HG03342 (cell line): ENCODE results near the gene AOAH.
"Not testable (repeated sequence)": the region's sequence is repeated elsewhere in the genome, so short reads cannot be mapped to it uniquely, and the experiment has no call there.

ENCODE experiments used
- ATAC-seq: cut with Tn5 transposase; IDR thresholded peaks from one replicate; pipeline ENCODE4 v1.9.1; 2021; ENCODE audit warnings: mild to moderate bottlenecking, moderate library complexity; ENCODE audit not compliant: unreplicated experiment

Gene AOAH

DNA sequence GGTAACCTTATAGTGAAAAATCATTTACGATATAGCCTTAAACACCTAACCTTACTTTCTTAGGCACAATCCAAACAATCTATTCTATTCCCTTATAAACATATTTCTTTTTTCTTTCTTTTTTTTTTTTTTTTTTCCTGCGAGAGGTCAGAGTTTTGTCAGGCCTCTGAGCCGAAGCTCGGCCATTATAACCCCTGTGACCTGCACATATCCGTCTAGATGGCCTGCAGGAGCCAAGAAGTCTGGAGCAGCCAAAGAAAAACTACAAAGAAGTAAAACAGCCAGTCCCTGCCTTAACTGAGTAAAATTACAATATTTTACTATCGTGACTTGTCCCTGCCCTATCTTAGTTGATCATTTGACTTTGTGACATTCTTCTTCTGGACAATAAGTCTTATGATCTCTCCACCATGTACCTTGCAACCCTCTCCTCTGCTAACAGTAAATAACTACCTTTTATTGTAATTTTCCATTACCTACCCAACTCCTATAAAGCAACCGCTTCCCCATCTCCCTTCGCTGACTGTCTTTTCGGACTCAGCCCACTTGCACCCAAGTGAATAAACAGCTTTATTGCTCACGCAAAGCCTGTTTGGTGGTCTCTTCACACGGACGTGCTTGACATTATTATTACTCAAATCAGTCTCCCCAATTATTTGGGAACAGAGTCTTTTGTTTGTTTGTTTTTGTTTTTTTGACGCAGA is 64.5 kb downstream of the AOAH start:
- ATAC-seq, result no peak

DNA sequence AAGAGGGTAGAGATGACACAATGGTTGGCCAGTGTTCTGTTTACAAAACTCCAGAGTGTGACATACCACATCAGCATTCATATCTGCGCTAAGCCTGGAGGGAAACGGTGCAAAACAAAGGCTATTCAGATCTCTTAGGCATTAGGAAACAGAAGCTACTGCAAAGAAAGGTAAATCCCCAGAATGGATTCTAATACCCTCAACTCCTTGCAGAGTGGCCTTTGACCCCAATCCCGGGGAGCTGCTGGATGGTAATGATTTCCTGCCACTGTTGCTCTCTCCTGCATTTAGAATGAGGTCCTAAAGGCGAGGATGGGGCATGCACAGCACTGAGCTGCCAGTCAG is 65.2 kb downstream of the AOAH start:
- no peak for ATAC-seq

DNA sequence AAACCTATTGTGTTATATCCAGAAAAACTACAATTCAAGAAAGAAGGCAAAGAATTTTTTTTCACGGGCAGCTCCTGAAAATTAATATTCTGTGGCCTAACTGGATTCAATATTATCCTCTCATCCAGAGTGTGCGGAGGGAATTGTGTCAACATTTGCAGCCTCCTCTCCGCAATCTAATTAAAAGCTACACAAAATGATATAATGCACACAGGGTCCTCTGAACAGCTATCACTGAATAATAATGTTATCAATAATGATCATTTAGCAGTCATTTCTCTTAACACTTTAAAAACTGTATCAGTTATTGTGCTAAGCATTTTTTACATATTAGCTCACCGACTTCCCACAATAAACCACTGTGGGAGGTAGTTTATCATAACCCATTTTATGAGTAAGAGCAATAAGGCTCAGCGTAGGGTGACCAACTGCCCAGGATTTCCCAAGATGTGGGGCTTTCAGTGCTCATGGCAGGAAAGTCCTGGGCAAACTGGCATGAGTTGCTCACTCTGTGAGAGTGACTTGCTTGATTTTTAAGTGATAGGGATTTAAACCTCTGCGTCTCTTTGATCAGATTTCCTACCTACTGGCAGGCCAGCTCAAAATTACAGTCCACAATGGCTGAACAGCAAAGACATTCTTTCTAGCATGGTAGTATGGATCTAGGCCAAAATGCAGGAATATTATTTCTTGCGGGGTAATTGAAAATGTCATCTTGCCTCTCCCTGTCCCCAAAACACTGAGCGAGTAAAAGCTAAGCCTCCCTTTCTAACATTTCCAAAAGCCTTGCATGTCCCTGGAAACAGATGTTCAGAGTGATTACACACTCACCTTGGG is 65.7 kb downstream of the AOAH start:
- no peak for ATAC-seq

- no peak for ATAC-seq
These were observed 67.1 kb downstream of the AOAH start for GRCh38 chr7:36657036-36657660.

DNA sequence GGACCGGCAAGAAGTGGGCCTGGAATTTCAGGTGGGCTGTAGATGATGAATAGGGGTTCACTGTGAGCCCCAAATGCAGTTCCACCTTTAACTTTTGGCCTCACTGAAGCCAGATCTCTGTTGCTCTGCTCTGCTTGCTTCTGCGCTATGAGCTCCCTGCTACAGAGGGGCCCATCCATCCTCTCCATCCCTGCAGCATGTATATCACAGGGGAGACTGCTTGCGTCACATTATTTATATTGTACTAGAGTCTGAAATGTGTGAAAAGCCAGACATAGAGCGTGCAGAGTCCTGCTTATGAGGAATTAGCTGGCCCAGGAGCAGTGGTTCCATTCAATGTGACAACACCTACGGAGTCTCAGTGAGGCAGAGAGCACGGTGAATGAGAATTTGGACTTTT is 69.9 kb downstream of the AOAH start:
- no peak for ATAC-seq

DNA sequence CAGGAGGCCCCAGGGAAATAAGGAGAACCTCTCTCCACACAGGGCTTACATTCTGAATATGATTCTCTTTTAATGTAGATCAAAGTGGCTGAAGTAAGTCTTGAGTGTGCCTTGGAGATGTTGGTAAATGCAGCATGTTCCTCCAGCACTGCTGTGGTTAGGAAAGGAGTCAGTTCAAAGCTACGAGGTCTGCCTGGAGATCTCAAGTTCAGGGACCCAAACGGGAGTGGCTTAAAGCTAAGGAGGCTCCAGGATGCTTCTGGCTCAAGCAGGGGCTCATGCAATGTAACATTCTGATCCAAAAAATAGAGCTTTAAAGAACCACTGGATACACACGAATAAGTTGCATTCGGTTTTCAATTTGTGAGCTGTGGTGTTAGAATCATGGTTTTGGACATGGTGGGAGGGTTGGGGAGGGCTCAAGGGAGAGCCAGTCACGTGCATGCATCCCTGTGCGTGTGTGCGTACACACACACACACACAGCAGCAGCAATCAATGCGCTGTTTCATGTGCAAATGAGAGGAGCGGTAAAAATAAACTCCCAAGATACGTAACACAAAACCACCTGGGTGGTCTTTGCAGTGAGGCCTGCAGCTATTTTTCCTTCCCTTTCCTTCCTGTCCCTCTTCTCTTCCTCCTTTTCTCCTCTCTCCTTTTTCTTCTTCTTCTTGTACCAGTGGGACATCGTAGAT is 70.5 kb downstream of the AOAH start:
- ATAC-seq, result no peak

DNA sequence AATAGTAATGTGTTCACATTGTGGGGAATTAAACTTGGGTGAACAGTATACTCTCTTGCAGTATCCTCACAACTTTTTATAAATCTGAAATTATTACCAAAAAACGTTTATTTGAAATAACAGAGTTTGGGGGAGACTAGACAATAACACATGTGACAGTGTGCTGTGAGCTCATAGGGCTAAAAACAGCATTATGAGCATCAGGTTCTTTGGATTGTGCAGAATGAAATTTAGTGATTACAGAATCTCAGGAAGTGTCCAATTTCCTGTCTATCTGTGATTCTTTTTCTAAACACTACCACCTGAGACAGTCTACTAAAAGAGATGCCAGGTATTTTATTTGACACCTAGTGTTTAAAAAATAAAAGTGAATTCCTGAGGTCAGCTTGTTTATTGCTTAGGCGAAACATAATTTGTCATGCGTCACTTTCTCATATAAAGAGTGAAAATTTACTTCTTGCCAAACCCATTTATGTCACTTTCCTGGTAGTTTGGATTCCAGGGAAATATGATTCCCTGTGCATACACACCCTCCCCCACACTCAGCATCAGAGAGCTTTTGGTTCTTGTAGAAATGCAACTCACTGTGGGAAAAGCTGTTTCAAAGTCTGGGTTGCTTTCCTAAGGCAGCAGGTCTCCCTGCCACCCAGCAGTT is 71.2 kb downstream of the AOAH start:
- ATAC-seq, result no peak

GRCh38 chr7:36652431-36652830 is 71.9 kb downstream of the AOAH start:
- no peak for ATAC-seq

DNA sequence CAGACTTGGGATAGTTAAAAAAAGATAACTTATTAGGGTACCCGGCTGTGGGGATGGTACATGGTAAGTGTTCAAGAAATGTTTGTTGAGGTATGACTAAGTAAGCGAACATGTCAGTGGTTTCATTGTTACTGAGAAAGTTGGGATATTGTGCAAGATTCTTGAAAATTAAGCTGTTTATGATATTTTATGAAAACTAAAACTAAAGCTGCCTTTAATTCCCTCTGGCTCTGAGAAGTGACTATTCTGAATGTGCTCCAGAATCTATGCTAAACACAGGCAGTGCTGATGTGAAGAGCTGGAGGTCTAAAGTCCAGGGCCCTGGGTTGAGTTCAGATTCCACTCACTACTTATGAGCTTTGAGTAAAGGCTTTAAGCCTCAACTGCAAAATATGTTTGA is 72.9 kb downstream of the AOAH start:
- ATAC-seq, result no peak

GRCh38 chr7:36650766-36651312 is 73.5 kb downstream of the AOAH start:
- ATAC-seq, result no peak

DNA sequence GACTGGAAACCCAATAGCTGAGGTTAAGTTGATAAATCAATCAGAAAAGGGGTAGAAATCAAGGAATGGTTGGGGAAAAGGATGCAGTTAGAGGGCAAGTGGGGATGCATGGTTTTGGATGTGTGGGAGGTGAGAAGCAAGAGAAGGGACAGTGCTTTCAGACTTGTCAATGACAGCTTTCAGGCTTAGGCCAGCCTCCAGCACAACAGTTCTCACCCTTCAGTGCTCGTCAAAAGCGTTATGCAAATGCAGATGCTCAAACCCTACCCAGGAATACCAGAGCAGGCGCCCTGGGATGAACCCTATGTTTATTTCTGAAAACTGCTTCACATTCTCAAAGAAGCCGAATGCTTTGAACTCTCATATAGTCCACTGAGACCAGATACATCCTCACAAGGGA is 74.0 kb downstream of the AOAH start:
- no peak for ATAC-seq

- not testable (repeated sequence) for ATAC-seq
These were observed 75.0 kb downstream of the AOAH start for GRCh38 chr7:36649319-36649718.

GRCh38 chr7:36648441-36648840 is 75.9 kb downstream of the AOAH start:
- ATAC-seq, result no peak

- ATAC-seq, result no peak
These were observed 79.5 kb downstream of the AOAH start for GRCh38 chr7:36644625-36645422.

DNA sequence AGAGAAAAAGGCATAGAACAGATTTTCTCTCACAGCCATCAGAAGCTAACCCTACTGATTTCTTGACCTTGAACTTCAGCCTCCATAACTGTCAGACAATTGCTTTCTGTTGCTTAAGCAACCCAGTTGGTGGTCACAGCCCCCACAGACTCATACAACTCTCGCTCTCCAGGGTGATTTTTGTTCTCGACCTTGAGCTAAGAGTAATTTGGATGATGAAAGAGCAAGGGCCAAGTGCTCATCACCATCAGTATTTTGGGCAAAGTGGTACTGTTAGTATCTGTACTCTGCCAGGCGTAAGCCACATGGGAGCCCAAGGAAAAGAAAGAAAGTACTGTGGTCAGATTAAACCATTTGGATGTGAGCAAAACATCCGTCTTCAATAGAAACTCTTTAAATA is 81.9 kb downstream of the AOAH start:
- no peak for ATAC-seq

DNA sequence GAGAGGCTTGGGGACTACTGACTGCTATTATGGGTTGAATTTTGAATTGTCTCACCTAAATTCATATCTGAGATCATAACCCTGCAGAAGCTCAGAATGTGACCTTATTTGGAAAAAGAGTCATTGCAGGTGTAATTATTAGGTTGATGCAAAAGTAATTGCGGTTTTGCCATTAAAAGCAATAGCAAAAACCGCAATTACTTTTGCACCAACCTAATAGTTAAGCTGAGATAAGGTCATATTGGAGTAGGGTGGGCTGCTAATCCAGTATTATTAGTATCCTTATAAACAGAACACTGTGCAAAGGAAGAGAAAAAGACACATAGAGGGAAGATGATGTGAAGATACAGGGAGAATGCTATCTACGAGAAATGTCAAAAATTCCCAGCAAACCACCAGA is 82.3 kb downstream of the AOAH start:
- no peak for ATAC-seq

DNA sequence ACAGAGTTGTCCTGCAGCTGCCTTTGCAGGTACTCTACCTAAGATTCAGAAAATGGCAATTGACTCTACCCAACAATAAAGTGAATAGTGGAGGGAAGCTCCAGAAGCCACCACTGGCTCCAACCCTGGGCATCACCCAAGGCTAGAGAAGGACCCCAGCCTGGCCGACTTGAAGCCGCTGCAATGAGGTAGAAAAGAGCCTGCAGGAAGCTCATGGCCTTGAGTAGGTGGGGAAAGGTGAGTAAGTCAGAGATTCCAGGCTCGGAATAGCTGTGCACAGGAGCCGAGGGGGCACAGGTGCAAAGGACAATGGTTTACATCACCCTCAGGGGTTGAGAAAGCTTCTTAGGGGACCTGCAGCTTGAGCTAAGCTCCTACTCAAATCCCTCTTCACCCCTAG is 83.6 kb downstream of the AOAH start:
- ATAC-seq, result no peak

GRCh38 chr7:36639826-36640225 is 84.5 kb downstream of the AOAH start:
- ATAC-seq, result no peak

DNA sequence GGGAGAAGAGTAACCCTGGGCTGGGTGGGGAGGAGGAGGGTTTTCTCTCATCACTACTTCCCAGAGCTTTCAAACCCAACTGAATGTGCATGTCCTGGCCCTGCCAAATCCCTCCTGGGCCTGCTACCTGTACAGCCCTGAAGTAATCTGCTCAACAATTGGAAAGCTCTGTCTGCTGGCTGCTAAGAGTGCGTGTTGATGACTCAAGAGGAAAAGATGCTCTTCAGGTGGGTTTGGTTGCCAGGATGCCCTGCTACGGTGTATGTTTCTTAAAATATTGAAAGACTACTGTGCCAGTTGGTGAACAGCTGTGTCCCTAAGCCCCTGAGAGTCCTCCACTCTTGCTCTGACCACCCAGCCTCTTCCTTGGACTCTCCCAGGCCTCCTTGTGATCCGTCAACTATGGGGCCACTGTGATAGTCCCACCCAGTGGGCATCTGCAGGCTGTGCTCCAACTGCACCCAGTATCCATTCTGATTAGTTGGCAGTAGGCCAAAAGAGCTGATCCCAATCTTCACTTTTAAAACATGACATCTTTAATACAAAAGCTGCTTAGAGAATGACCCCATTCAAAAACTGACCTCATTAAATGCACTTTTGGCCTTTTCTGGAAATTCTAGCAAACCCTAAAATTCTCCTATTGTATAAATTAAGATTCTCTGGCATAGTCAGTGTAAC is 85.6 kb downstream of the AOAH start:
- no peak for ATAC-seq
